Measurements from ENCODE around the gene ARL8A. TPM values are rescaled to one million over a fixed set of nuclear protein-coding genes. Genes with fewer than 3 reads are reported as not detected.

The ARL8A gene
- total RNA-seq, 1 donor from 2014 or later, result 74.5 TPM

DNA sequence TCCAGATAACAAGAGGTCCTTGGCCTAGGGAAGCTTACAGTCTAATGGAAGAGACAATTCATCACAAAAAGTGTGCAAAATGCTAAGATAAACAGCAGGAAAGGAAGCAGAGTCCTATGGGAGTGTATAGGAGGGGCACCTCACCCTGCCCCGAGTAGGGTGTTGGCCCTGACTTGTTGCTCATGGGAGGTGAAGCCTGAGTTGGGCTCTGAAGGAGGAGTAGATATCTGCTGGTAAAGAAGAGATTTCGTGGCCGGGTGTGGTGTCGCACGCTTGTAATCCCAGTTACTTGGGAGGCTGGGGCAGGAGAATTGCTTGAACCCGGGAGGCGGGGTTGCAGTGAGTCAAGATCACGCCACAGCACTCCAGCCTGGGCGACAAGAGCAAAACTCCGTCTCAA is 40.5 kb downstream of the ARL8A start:
- intact Hi-C loops (cut with DNase I), result no loop called here
- DNase-seq (ENCODE audit: low spot score), result no peak

GRCh38 chr1:202101184-202101583 is 43.4 kb downstream of the ARL8A start:
- intact Hi-C loops (cut with DNase I), result no loop called here

DNA sequence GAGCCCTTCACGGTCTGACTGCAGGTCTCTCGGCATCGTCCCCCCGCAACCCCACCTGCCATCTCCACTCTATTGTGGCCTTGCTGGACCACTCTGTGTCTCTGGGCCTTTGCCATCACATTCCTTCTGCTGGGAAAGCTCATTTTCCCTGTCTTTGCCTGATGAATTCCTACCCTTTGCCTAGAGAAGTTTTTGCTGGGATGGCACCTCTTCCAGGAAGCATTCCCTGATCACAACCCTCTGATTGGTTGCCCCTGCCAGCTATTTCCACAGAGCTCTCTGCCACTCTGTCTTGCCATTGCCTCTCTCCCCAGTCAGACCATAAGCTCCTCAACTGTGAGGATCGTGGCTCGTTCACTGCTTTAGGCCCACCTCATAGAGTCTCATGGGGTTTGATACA is 50.7 kb downstream of the ARL8A start:
- intact Hi-C loops (cut with DNase I), result no loop called here
- DNase-seq (ENCODE audit: low spot score), result no peak

More at GRCh38 chr1:202101184-202101583, 43.4 kb downstream of the ARL8A start:
- no peak for DNase-seq (ENCODE audit: low spot score)

DNA sequence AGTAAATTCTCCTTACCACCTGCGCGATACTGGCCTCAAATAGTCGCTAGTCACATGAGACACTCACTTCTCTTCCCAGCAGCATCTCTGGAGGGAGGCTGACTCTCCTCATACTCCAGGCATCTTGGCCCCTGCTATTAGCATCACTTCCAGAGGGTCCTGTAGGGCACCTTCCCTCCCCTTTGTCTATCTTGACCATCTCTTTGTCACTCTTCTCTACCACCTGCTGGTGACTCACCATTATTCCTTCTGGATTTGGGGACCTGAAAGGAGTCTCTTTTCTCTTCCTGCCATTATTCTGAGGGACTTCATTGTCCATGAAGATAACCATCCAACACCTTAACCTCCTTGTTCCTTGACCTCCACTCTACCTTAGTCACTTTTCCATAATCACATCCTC is 53.5 kb downstream of the ARL8A start:
- no peak for DNase-seq (ENCODE audit: low spot score)
- intact Hi-C loops (cut with DNase I), result no loop called here

GRCh38 chr1:202088206-202088605 is 56.3 kb downstream of the ARL8A start:
- intact Hi-C loops (cut with DNase I), result loop anchor here (5.0 kb wide), 1 partner anchor 51 kb away; no protein-coding TSS in a partner anchor
- no peak for DNase-seq (ENCODE audit: low spot score)

DNA sequence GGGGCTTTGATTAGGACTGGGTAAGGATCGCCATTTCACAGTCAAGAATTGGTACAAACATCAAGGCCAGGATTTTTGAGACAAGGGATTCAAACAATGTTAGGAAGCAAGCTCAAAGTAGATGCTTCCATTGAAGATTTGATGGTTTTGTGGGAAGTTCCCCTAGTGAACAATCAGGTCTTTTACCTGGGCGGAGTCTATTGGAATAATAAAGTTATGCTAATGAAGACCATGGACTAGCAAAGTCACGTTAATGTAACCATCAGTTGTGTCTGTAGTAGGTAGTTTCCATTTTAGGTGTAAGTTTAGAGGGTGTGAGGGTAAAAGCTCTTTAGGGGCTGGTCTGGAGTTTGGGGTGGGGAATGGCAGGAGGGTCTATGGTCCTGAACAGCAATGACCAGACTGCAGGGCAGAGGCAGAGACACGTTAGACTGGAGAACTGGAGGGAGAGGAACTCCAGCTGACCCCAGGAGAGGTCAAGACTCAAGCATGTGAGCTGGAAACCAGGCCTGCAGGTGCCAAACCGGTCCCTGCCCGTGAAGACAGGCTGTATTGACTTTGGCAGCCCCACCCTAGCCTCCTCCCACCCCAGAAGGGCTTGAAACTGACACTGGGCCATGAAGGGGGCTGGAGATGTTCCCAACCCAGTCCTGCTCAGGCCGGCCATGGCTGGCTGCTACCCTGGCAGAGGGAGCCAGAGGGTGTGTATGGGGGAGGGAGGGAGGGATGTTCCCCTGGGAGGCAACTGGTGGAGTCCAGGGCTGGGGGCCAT is 57.8 kb downstream of the ARL8A start:
- no peak for DNase-seq (ENCODE audit: low spot score)
- intact Hi-C loops (cut with DNase I), result loop anchor here (5.0 kb wide), 1 partner anchor 49 kb away; no protein-coding TSS in a partner anchor

DNA sequence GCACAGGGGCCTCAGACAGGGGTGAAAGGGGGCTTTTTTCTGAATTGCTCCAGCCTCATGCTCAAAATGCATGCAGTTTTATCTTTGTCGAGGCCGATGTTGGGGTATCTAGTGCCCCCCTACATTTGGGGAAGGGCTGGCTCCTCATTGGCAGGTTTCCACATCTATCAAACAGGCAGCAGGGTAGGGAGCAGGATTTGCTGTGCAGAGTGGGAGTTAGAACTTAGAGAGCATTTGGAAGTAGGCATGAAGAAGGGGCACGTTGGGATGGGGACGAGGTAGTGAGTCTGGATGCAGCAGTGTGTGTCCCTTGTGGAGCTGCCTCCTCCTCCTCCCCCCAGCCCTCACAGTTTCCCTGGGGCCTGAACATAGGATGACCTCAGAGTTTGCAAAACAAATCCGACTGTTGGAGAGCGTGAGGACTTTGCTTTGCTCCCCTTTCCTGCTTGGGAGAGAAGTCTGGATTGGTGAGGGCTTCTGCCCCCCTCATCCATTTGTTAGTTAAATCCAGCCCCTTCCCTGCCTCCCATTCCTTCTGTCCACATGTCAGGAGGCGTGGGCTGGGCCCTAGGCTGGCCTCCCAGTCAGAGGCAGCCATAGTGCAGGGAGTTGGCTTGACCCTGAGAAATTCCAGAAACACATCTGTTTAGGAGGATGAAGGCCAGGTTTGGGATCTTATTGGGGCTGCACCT is 58.7 kb downstream of the ARL8A start:
- no peak for DNase-seq (ENCODE audit: low spot score)
- intact Hi-C loops (cut with DNase I), result loop anchor here (5.0 kb wide), 1 partner anchor 49 kb away; no protein-coding TSS in a partner anchor

GRCh38 chr1:202084791-202085681 is 59.5 kb downstream of the ARL8A start:
- DNase-seq (ENCODE audit: low spot score), result no peak
- intact Hi-C loops (cut with DNase I), result loop anchor here (5.0 kb wide), 1 partner anchor 48 kb away; no protein-coding TSS in a partner anchor

Other genes starting within 250 kb of the ARL8A start
- gene LMOD1, start 198.2 kb downstream of the ARL8A start, total RNA-seq, result 9.6 TPM
- gene TIMM17A, start 189.2 kb downstream of the ARL8A start, total RNA-seq, result 79.1 TPM
- gene RNPEP, start 162.1 kb downstream of the ARL8A start, total RNA-seq, result 17.4 TPM
- gene ELF3, start 134.2 kb downstream of the ARL8A start, total RNA-seq, result 2.0 TPM
- not detected for gene GPR37L1, start 21.8 kb downstream of the ARL8A start, total RNA-seq
- 1.2 TPM for gene PTPN7, start 15.9 kb upstream of the ARL8A start, total RNA-seq
- gene LGR6, start 49.1 kb upstream of the ARL8A start, total RNA-seq, result 0.86 TPM
- 7.9 TPM for gene UBE2T, start 197.2 kb upstream of the ARL8A start, total RNA-seq
- 428 TPM for gene PPP1R12B, start 204.0 kb upstream of the ARL8A start, total RNA-seq

Data from cardiac septum (tissue), 1 donor.